ENCODE measurements around the gene ATP2C1. TPM values are rescaled to one million over a fixed set of nuclear protein-coding genes. Genes with fewer than 3 reads are reported as not detected.

The ATP2C1 gene
- total RNA-seq, 1 donor from 2014 or later = 11.8 TPM

DNA sequence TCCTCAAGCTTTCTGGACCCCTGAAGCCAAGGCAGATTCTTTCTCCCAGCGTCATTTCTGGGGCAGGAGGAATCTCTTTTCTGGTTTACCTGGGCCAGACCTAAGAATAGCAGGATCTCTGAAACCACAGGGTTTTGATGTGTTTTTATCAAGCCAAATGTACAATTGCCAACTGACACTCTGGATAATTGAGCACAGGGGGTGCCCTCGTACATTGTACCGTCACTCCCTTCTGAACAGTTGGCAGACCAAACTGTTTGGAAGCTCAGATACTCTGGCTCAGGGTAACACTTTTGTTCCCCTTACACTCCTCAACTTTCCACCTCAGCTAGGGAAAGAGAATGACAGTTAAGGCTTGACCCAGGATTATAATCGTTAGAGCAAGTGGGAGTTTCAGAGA lies 82.8 kb downstream of the ATP2C1 start:
- intact Hi-C loops (cut with DNase I) = no loop called here
- Histone ChIP-seq H3K27me3 (no peaks in the 10 kb centered on the region), H3K4me1 (no peaks in the 10 kb centered on the region), H3K36me3 (peaks cover 11 to 27% of the 10 kb centered on the region in 2 donors), H3K9me3 (no peaks in the 10 kb centered on the region), H3K4me3 (no peak overlapping the region), H3K27ac (no peak overlapping the region)
- TF ChIP-seq, protein P1, sequence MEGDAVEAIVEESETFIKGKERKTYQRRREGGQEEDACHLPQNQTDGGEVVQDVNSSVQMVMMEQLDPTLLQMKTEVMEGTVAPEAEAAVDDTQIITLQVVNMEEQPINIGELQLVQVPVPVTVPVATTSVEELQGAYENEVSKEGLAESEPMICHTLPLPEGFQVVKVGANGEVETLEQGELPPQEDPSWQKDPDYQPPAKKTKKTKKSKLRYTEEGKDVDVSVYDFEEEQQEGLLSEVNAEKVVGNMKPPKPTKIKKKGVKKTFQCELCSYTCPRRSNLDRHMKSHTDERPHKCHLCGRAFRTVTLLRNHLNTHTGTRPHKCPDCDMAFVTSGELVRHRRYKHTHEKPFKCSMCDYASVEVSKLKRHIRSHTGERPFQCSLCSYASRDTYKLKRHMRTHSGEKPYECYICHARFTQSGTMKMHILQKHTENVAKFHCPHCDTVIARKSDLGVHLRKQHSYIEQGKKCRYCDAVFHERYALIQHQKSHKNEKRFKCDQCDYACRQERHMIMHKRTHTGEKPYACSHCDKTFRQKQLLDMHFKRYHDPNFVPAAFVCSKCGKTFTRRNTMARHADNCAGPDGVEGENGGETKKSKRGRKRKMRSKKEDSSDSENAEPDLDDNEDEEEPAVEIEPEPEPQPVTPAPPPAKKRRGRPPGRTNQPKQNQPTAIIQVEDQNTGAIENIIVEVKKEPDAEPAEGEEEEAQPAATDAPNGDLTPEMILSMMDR (IDR thresholded peaks at IDR 0.05) = no peak
- DNase-seq (ENCODE audit: low spot score in 2 of 2) = no peak

DNA sequence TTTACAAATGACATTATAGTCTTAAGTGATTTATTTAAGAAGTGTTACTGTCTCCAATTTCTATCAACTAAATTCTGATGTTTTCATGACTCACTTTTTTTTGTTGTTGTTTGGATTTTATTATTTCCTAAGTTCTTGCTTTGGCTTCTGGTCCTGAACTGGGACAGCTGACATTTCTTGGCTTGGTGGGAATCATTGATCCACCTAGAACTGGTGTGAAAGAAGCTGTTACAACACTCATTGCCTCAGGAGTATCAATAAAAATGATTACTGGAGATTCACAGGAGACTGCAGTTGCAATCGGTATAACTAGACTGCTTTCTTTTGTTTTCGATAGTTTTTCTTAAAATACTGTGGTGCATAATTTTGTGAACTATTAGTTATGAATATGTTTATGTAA lies 85.2 kb downstream of the ATP2C1 start:
- Histone ChIP-seq H3K27me3 (no peaks in the 10 kb centered on the region), H3K36me3 (peaks cover 6 to 18% of the 10 kb centered on the region in 2 donors), H3K4me3 (no peak overlapping the region), H3K27ac (no peak overlapping the region), H3K4me1 (no peaks in the 10 kb centered on the region), H3K9me3 (no peaks in the 10 kb centered on the region)
- DNase-seq (ENCODE audit: low spot score in 2 of 2) = no peak
- TF ChIP-seq, protein P1 (IDR thresholded peaks at IDR 0.05) = no peak
- intact Hi-C loops (cut with DNase I) = no loop called here

DNA sequence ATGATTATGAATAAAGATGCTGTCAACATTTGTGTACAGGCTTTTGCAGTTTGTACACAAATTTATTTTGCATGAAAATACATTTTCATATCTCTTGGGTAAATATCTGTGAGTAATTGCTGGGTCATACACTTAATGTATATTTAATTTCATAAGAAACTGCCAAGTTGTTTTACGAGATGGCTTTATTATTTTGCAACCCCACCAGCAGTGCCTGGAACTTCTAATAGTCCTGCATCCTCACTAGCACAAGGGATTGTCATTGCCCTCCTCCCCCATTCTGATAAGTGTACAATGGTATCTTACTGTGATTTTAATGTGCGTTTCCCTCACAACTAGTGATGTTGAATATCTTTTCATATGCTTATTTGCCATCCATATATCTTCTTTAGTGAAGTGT lies 87.6 kb downstream of the ATP2C1 start:
- TF ChIP-seq, protein P1 (IDR thresholded peaks at IDR 0.05) = no peak
- Histone ChIP-seq H3K36me3 (peaks cover 2 to 3% of the 10 kb centered on the region in 2 donors), H3K4me1 (no peaks in the 10 kb centered on the region), H3K27ac (no peak overlapping the region), H3K27me3 (no peaks in the 10 kb centered on the region), H3K9me3 (no peaks in the 10 kb centered on the region), H3K4me3 (no peak overlapping the region)
- no peak for DNase-seq (ENCODE audit: low spot score in 2 of 2)
- intact Hi-C loops (cut with DNase I) = no loop called here

DNA sequence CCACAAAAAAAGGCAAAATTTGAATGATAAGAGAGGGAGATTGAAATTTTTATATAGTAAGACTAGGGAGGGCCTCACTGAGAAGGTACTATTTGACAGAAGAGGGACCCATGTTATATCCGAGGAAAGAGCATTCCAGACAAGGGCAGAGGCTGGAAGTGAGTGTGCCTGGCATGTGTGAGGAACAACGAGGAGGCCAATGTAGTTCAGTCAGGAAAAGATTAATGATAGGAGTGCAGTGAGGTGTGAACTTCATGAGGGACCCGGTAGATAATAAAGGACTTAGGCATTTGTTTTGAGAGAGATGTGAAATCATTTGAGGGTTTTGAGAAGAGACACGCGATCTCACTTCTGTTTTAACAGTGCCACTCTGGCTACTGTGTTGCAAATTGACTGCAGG lies 96.4 kb downstream of the ATP2C1 start:
- H3K4me3 ChIP-seq = no peak overlapping the region
- TF ChIP-seq, protein P1 (IDR thresholded peaks at IDR 0.05) = no peak
- no peak overlapping the region for H3K27ac ChIP-seq
- peaks cover 8 to 28% of the 10 kb centered on the region in 2 donors for H3K36me3 ChIP-seq
- intact Hi-C loops (cut with DNase I) = no loop called here
- no peaks in the 10 kb centered on the region for H3K4me1 ChIP-seq
- DNase-seq (ENCODE audit: low spot score in 2 of 2) = no peak
- H3K9me3 ChIP-seq = no peaks in the 10 kb centered on the region
- H3K27me3 ChIP-seq = no peaks in the 10 kb centered on the region

DNA sequence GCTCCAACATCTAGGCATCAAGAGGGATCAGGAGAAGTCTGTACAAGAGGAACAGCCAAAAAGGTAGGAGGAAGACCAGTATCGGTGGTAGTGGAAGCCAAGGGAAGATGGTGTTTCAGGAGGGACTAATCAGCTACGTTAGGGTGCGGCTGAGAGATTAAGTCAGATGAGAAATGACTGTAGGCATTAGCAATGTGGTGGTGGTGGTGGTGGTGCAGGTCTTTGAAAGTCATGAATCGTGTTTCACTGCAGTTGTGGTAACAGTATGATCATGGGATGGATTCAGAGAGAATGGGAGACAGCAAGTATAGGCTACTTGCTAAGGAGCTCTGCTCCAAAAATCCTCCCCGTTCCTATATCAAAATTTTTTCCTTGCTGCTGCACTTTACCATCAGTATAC lies 97.2 kb downstream of the ATP2C1 start:
- no peak for DNase-seq (ENCODE audit: low spot score in 2 of 2)
- peaks cover 11 to 37% of the 10 kb centered on the region in 2 donors for H3K36me3 ChIP-seq
- no peaks in the 10 kb centered on the region for H3K9me3 ChIP-seq
- intact Hi-C loops (cut with DNase I) = no loop called here
- H3K4me1 ChIP-seq = no peaks in the 10 kb centered on the region
- H3K27me3 ChIP-seq = no peaks in the 10 kb centered on the region
- no peak overlapping the region for H3K27ac ChIP-seq
- H3K4me3 ChIP-seq = no peak overlapping the region
- TF ChIP-seq, protein P1 (IDR thresholded peaks at IDR 0.05) = no peak

DNA sequence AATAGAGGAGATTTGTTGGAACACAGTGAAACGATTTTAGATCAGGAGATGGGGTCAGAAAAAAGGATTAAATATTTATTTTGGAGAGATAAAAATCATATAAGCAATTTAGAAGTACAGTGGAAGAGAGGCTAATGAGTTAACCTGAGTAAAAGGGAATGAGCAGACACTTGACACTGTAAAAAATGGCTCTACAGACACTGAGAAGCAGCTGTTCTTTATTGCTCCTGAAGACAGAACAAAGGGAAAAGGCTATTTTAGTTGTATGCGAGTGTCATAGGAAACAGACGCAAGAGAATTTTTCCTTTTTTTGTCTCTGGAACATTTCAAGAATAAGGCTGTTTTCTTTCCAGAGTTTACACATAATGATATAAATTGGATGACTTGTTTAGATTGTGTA lies 98.5 kb downstream of the ATP2C1 start:
- Histone ChIP-seq H3K9me3 (no peaks in the 10 kb centered on the region), H3K4me3 (no peak overlapping the region), H3K27me3 (no peaks in the 10 kb centered on the region), H3K27ac (no peak overlapping the region), H3K36me3 (peaks cover 19 to 44% of the 10 kb centered on the region in 2 donors), H3K4me1 (no peaks in the 10 kb centered on the region)
- no peak for DNase-seq (ENCODE audit: low spot score in 2 of 2)
- TF ChIP-seq, protein P1 (IDR thresholded peaks at IDR 0.05) = no peak
- intact Hi-C loops (cut with DNase I) = no loop called here
